Measurements from ENCODE around the gene COPZ2. TPM values are rescaled to one million over a fixed set of nuclear protein-coding genes. Genes with fewer than 3 reads are reported as not detected.

Gene COPZ2
- total and polyA plus RNA-seq, 9 of the 15 experiments (the other 6 are each of a cell fraction or from before 2014, with no cell fraction given): 0.22 to 0.49 TPM; not detected in 7

GRCh38 chr17:48074322-48075081 lies 36.9 kb upstream of the COPZ2 start (continued):
- TF ChIP-seq ZNF764 (CRISPR knock-in tag; IDR thresholded peaks at IDR 0.05; ENCODE audit: low read depth): no peak
- TF ChIP-seq, protein P1, sequence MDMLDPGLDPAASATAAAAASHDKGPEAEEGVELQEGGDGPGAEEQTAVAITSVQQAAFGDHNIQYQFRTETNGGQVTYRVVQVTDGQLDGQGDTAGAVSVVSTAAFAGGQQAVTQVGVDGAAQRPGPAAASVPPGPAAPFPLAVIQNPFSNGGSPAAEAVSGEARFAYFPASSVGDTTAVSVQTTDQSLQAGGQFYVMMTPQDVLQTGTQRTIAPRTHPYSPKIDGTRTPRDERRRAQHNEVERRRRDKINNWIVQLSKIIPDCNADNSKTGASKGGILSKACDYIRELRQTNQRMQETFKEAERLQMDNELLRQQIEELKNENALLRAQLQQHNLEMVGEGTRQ (CRISPR knock-in tag; IDR thresholded peaks at IDR 0.05): no peak
- TF ChIP-seq CBX8 (IDR thresholded peaks at IDR 0.05; ENCODE audit: borderline replicate concordance, extremely low read depth, low read depth, low read length, poor library complexity, severe bottlenecking): no peak
- TF ChIP-seq, protein P2, sequence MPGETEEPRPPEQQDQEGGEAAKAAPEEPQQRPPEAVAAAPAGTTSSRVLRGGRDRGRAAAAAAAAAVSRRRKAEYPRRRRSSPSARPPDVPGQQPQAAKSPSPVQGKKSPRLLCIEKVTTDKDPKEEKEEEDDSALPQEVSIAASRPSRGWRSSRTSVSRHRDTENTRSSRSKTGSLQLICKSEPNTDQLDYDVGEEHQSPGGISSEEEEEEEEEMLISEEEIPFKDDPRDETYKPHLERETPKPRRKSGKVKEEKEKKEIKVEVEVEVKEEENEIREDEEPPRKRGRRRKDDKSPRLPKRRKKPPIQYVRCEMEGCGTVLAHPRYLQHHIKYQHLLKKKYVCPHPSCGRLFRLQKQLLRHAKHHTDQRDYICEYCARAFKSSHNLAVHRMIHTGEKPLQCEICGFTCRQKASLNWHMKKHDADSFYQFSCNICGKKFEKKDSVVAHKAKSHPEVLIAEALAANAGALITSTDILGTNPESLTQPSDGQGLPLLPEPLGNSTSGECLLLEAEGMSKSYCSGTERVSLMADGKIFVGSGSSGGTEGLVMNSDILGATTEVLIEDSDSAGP (CRISPR knock-in tag; IDR thresholded peaks at IDR 0.05): no peak
- TF ChIP-seq KLF16 (IDR thresholded peaks at IDR 0.05): 0 out of 2 replicates have a peak, but pooled peaks have one; percentile 17
- 0 out of 2 replicates have a peak, but pooled peaks have one; percentile 49 for TF ChIP-seq ARID2 (IDR thresholded peaks at IDR 0.05)
- TF ChIP-seq, protein P3, sequence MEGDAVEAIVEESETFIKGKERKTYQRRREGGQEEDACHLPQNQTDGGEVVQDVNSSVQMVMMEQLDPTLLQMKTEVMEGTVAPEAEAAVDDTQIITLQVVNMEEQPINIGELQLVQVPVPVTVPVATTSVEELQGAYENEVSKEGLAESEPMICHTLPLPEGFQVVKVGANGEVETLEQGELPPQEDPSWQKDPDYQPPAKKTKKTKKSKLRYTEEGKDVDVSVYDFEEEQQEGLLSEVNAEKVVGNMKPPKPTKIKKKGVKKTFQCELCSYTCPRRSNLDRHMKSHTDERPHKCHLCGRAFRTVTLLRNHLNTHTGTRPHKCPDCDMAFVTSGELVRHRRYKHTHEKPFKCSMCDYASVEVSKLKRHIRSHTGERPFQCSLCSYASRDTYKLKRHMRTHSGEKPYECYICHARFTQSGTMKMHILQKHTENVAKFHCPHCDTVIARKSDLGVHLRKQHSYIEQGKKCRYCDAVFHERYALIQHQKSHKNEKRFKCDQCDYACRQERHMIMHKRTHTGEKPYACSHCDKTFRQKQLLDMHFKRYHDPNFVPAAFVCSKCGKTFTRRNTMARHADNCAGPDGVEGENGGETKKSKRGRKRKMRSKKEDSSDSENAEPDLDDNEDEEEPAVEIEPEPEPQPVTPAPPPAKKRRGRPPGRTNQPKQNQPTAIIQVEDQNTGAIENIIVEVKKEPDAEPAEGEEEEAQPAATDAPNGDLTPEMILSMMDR (IDR thresholded peaks at IDR 0.05 in 2 of 3, conservative IDR thresholded peaks at IDR 0.05 in 1 of 3; ENCODE audit: insufficient read depth in 2 of 3, low read depth in 1 of 3, low read length in 3 of 3): peak; percentile 75 to 95 (median 80)
- TF ChIP-seq, protein P4, sequence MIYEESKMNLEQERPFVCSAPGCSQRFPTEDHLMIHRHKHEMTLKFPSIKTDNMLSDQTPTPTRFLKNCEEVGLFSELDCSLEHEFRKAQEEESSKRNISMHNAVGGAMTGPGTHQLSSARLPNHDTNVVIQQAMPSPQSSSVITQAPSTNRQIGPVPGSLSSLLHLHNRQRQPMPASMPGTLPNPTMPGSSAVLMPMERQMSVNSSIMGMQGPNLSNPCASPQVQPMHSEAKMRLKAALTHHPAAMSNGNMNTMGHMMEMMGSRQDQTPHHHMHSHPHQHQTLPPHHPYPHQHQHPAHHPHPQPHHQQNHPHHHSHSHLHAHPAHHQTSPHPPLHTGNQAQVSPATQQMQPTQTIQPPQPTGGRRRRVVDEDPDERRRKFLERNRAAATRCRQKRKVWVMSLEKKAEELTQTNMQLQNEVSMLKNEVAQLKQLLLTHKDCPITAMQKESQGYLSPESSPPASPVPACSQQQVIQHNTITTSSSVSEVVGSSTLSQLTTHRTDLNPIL (CRISPR knock-in tag; IDR thresholded peaks at IDR 0.05): no peak
- TF ChIP-seq UBTF (IDR thresholded peaks at IDR 0.05; ENCODE audit: borderline replicate concordance in 1 of 2, low read depth in 2 of 2, low read length in 2 of 2): no peak
- TF ChIP-seq NR3C1 (CRISPR knock-in tag; IDR thresholded peaks at IDR 0.05): no peak
- no peak for TF ChIP-seq MEF2D (tag; conservative IDR thresholded peaks at IDR 0.05; ENCODE audit: low read depth)
- 0 out of 2 replicates have a peak, but pooled peaks have one; percentile 36 for TF ChIP-seq POLR2H (tag; IDR thresholded peaks at IDR 0.05; ENCODE audit: low read depth)
- TF ChIP-seq, protein P5, sequence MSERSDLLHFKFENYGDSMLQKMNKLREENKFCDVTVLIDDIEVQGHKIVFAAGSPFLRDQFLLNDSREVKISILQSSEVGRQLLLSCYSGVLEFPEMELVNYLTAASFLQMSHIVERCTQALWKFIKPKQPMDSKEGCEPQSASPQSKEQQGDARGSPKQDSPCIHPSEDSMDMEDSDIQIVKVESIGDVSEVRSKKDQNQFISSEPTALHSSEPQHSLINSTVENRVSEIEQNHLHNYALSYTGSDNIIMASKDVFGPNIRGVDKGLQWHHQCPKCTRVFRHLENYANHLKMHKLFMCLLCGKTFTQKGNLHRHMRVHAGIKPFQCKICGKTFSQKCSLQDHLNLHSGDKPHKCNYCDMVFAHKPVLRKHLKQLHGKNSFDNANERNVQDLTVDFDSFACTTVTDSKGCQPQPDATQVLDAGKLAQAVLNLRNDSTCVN (CRISPR knock-in tag; IDR thresholded peaks at IDR 0.05): no peak

Data from K562 (cell line).